GM12878 (cell line): Measurements from ENCODE around the gene USP2. TPM values are rescaled to one million over a fixed set of nuclear protein-coding genes. Genes with fewer than 3 reads are reported as not detected.

Source experiments
- ATAC-seq: fragments of 200-7000 bp; cut with Tn5 transposase; 3 replicates; pipeline ENCODE4 v1.9.1; 2020; ENCODE audit warnings: mild to moderate bottlenecking, moderate library complexity
- BruUV-seq: library from RNA; stranded (reverse); fragments of 400-500 nt; replicated peaks from 2 replicates; lab custom pipeline; 2021; lab: Mats Ljungman, UMichigan
- CTCF ChIA-PET: fragments of 300-600 bp; sonication (Branson Sonifier 250); formaldehyde crosslinking; extraction: SDS; loops from one replicate; lab custom pipeline; 2021; ENCODE audit warnings: inconsistent platforms; lab: Yijun Ruan, JAX
- POLR2A ChIA-PET: fragments of 350-600 bp; formaldehyde crosslinking; extraction: SDS; loops from one replicate; lab custom pipeline; 2021; ENCODE audit warnings: inconsistent platforms; lab: Charles Lee
- RAD21 ChIA-PET: fragments of 300-600 bp; sonication (Branson Sonifier 250); formaldehyde crosslinking; loops from one replicate; lab custom pipeline; 2023; ENCODE audit warnings: antibody characterized with exemption; ENCODE audit not compliant: unreplicated experiment; lab: Charles Lee
- SMC1A ChIA-PET: fragments of 300-600 bp; sonication (Branson Sonifier 250); formaldehyde crosslinking; loops from one replicate; lab custom pipeline; 2023; ENCODE audit not compliant: unreplicated experiment, uncharacterized antibody; lab: Charles Lee
- DNase-seq: peaks from one replicate; pipeline ENCODE4 v3.0.0-alpha.2; 2011; ENCODE audit warnings: low read depth, low spot score
- FAIRE-seq: peaks from 3 replicates; lab custom pipeline; 2011; peaks lifted over from hg19 to GRCh38; lab: Jason Lieb, UNC
- H2AFZ ChIP-seq: 2 replicates; pipeline ENCODE4 v1.6.0; 2011; ENCODE audit warnings: low read depth, low read length, control low read depth; ENCODE audit not compliant: control insufficient read depth
- H3K27ac ChIP-seq: 2 replicates; pipeline ENCODE4 v1.5.1; 2011; ENCODE audit warnings: control low read depth; ENCODE audit not compliant: control insufficient read depth, insufficient read depth
- H3K27me3 ChIP-seq, 2 experiments: replicated peaks in 1 of 2; 2 replicates each; pipeline versions ENCODE4 v1.6.0 to v1.6.1; 2011; ENCODE audit warnings: low read length in 1 of 2; ENCODE audit not compliant: control insufficient read depth in 2 of 2, insufficient read depth in 2 of 2
- H3K36me3 ChIP-seq, 2 experiments: 2 replicates each; pipeline ENCODE4 v1.5.1; 2011; ENCODE audit warnings: low read length in 1 of 2; ENCODE audit not compliant: control insufficient read depth in 2 of 2, insufficient read depth in 2 of 2
- H3K4me1 ChIP-seq: 2 replicates; pipeline ENCODE4 v1.6.1; 2011; ENCODE audit warnings: mild to moderate bottlenecking, low read length, moderate library complexity, mixed read lengths; ENCODE audit not compliant: control insufficient read depth, insufficient read depth
- H3K4me2 ChIP-seq: 2 replicates; pipeline ENCODE4 v1.6.0; 2011; ENCODE audit warnings: control low read depth; ENCODE audit not compliant: control insufficient read depth, insufficient read depth
- H3K4me3 ChIP-seq: fragments of 200-600 bp; sonication (generic); 2 replicates; pipeline ENCODE4 v1.5.1; 2016
- H3K79me2 ChIP-seq: 2 replicates; pipeline ENCODE4 v1.6.0; 2011; ENCODE audit warnings: low read length; ENCODE audit not compliant: control insufficient read depth, insufficient read depth
- H3K9ac ChIP-seq: 2 replicates; pipeline ENCODE4 v1.8.0; 2011; ENCODE audit warnings: low read length, control low read depth, mixed read lengths; ENCODE audit not compliant: control insufficient read depth, insufficient read depth
- H3K9me3 ChIP-seq: replicated peaks from 3 replicates; pipeline ENCODE4 v1.5.1; 2011; ENCODE audit warnings: mild to moderate bottlenecking, low read length; ENCODE audit not compliant: control insufficient read depth, insufficient read depth
- H4K20me1 ChIP-seq: 2 replicates; pipeline ENCODE4 v1.6.0; 2011; ENCODE audit not compliant: control insufficient read depth, insufficient read depth
- CBX5 ChIP-seq: sonication (generic); IDR thresholded peaks from 2 replicates; pipeline ENCODE4 v1.6.1; 2016; ENCODE audit warnings: low read depth, moderate library complexity, mild to moderate bottlenecking, inconsistent platforms
- CTCF ChIP-seq, 3 experiments: IDR thresholded peaks in 2 of 3; conservative IDR thresholded peaks in 1 of 3; 2 replicates each; pipeline ENCODE4 v1.5.1; 2011; ENCODE audit warnings: low read depth in 3 of 3, low read length in 3 of 3, mild to moderate bottlenecking in 3 of 3, control low read depth in 2 of 3, moderate library complexity in 2 of 3, inconsistent platforms in 1 of 3, mixed read lengths in 1 of 3; ENCODE audit not compliant: control insufficient read depth in 2 of 3, insufficient read depth in 1 of 3; ENCODE audit errors: extremely low read depth in 1 of 3
- FOS ChIP-seq: IDR thresholded peaks from 3 replicates; pipeline ENCODE4 v1.6.1; 2011; ENCODE audit warnings: borderline replicate concordance; ENCODE audit not compliant: insufficient read length; ENCODE audit errors: extremely low read depth
- KAT2A ChIP-seq: conservative IDR thresholded peaks from 2 replicates; pipeline ENCODE4 v1.6.1; 2011; ENCODE audit warnings: low read depth, low read length; ENCODE audit not compliant: control insufficient read depth
- NR2C1 ChIP-seq: fragments of 450-650 bp; IDR thresholded peaks from 2 replicates; pipeline ENCODE4 v1.6.1; 2017; ENCODE audit warnings: antibody characterized with exemption, mild to moderate bottlenecking, moderate library complexity
- NR2C2 ChIP-seq: IDR thresholded peaks from 2 replicates; pipeline ENCODE4 v1.6.1; 2011; ENCODE audit warnings: borderline replicate concordance, low read depth; ENCODE audit not compliant: control insufficient read depth, insufficient read length
- ZSCAN29 ChIP-seq: fragments of 450-650 bp; IDR thresholded peaks from 2 replicates; pipeline ENCODE4 v1.6.1; 2017; ENCODE audit warnings: mild to moderate bottlenecking, moderate library complexity
- WGBS: methylation state at CpG from one replicate; pipeline ENCODE4 v1.1.6; 2016; ENCODE audit warnings: low lambda C conversion rate; ENCODE audit not compliant: insufficient replicate concordance, insufficient coverage; ENCODE audit errors: missing lambda C conversion rate; 5-methylcytosine and 5-hydroxymethylcytosine counted together
- in situ Hi-C: fragments of 300-500 bp; cut with MboI; formaldehyde crosslinking; loops from 9 replicates; pipeline ENCODE4 v1.14.3; 2018; ENCODE audit warnings: mixed read lengths
- intact Hi-C: fragments of 100-400 bp; cut with micrococcal nuclease; formaldehyde crosslinking; loops from one replicate; pipeline ENCODE4 v1.14.2; 2022; ENCODE audit not compliant: unreplicated experiment
- polyA plus RNA-seq, 11 experiments: library from polyadenylated mRNA; depleted of rRNA in 4 of 11; unstranded in 6 of 11; stranded (reverse) in 5 of 11; fragments of >200 nt; fragmentation: Nextera tagmentation in 4 of 11; fragmentation: Illumina TruSeq in 1 of 11; extraction: Ambion mirVana in 4 of 11; extraction: Trizol in 1 of 11; gene quantifications; 1 replicate in 1 of 11; 2 replicates in 10 of 11; pipeline versions ENCODE4 v1.2.1 to v1.2.3, GENCODE V29; 2011 to 2016; ENCODE audit warnings: inconsistent platforms in 2 of 11, missing spikeins in 2 of 11, low read depth in 1 of 11
- total RNA-seq, 4 experiments: library from RNA; depleted of rRNA in 3 of 4; stranded (reverse); fragments of >200 nt in 3 of 4; fragmentation: Illumina TruSeq in 1 of 4; extraction: Trizol in 1 of 4; gene quantifications; 2 replicates each; pipeline versions ENCODE4 v1.2.1 to v1.2.3, GENCODE V29; 2013 to 2021

The USP2 gene
- total and polyA plus RNA-seq, 10 of the 15 experiments (the other 5 are each of a cell fraction or from before 2014, with no cell fraction given), result 0.03 to 0.13 (median 0.06) TPM; not detected in 4

GRCh38 chr11:119352857-119353260, 28.6 kb downstream of the USP2 start:
- ATAC-seq, result no peak
- ChIA-PET RAD21 (interaction anchor here (1.4 to 1.5 kb wide), 3 partner anchors 19 to 122 kb away, joined by 4 to 6 read pairs (median 5); no protein-coding TSS in a partner anchor), CTCF (interaction anchor here (1.0 to 4.5 kb wide), 7 partner anchors 9 to 122 kb away, joined by 3 to 19 read pairs (median 3); no protein-coding TSS in a partner anchor), SMC1A (interaction anchor here (0.9 to 1.5 kb wide), 2 partner anchors 18 to 125 kb away, joined by 3 to 4 read pairs; no protein-coding TSS in a partner anchor), POLR2A (no interaction called here)
- Histone ChIP-seq H3K79me2 (no peaks in the 10 kb centered on the region), H3K4me3 (no peak overlapping the region), H3K9me3 (no peaks in the 10 kb centered on the region), H3K27ac (no peak overlapping the region), H3K9ac (no peak overlapping the region), H3K27me3 (peaks cover 2 to 4% of the 10 kb centered on the region in 2 experiments; a peak in 3 of 4 replicates), H3K36me3 (no peaks in the 10 kb centered on the region), H4K20me1 (0 out of 2 replicates have a peak, but pooled peaks cover 1% of the 10 kb centered on the region), H2AFZ (no peak overlapping the region), H3K4me2 (no peak overlapping the region), H3K4me1 (peaks cover 3% of the 10 kb centered on the region; the same call in 1 of the 2 replicates)
- FAIRE-seq, result no peak
- intact Hi-C loops, result no loop called here
- WGBS, result 15% methylated on average over 4 of the region's 4 CpGs
- DNase-seq, result no peak
- in situ Hi-C loops, result no loop called here
- no TSS peak for BruUV-seq
- no peak for TF ChIP-seq NR2C1
- no peak for TF ChIP-seq KAT2A
- TF ChIP-seq NR2C2, result no peak
- TF ChIP-seq CTCF (IDR thresholded peaks at IDR 0.05 in 2 of 3, conservative IDR thresholded peaks at IDR 0.05 in 1 of 3; ENCODE audit: control insufficient read depth in 2 of 3, extremely low read depth in 1 of 3, insufficient read depth in 1 of 3, low read depth in 3 of 3, low read length in 3 of 3), result no peak
- TF ChIP-seq FOS, result no peak
- TF ChIP-seq ZSCAN29, result no peak
- no peak for TF ChIP-seq CBX5
